Measurements from ENCODE around the gene PSKH1. TPM values are rescaled to one million over a fixed set of nuclear protein-coding genes. Genes with fewer than 3 reads are reported as not detected.
"Not testable (repeated sequence)": the region's sequence is repeated elsewhere in the genome, so short reads cannot be mapped to it uniquely, and the experiment has no call there.

The PSKH1 gene
- polyA plus RNA-seq, 3 donors = 38.0 to 42.6 (median 41.5) TPM

GRCh38 chr16:67954421-67955196, 61.6 kb downstream of the PSKH1 start:
- DNase-seq = no peak

GRCh38 chr16:67957622-67958021, 64.6 kb downstream of the PSKH1 start:
- no peak for DNase-seq

GRCh38 chr16:67959536-67960329, 66.7 kb downstream of the PSKH1 start:
- no peak for DNase-seq

GRCh38 chr16:67961551-67961957, 68.5 kb downstream of the PSKH1 start:
- DNase-seq = no peak

- DNase-seq = no peak
Observed at GRCh38 chr16:67962135-67962534, 69.1 kb downstream of the PSKH1 start.

- no peak for DNase-seq
Observed at GRCh38 chr16:67963292-67963661, 70.2 kb downstream of the PSKH1 start.

- peak; percentile 17 for DNase-seq
Observed at GRCh38 chr16:67963662-67964321, 70.7 kb downstream of the PSKH1 start.

GRCh38 chr16:67964477-67965131, 71.5 kb downstream of the PSKH1 start:
- DNase-seq = no peak

- DNase-seq = no peak
Observed at GRCh38 chr16:67965668-67966548, 72.9 kb downstream of the PSKH1 start.

- no peak for DNase-seq
Observed at GRCh38 chr16:67966549-67967182, 73.6 kb downstream of the PSKH1 start.

GRCh38 chr16:67967183-67967957, 74.3 kb downstream of the PSKH1 start:
- peak; percentile 23 for DNase-seq

GRCh38 chr16:67967958-67968399, 74.9 kb downstream of the PSKH1 start:
- peak; percentile 23 for DNase-seq

- peak; percentile 91 for DNase-seq
Observed at GRCh38 chr16:67968400-67969253, 75.6 kb downstream of the PSKH1 start, which contains the start of gene SLC12A4. Gene SLC12A4 (minus strand): TSS chr16:67968637. CDS start chr16:67968553, 84 bp downstream.

GRCh38 chr16:67969254-67970039, 76.4 kb downstream of the PSKH1 start:
- no peak for DNase-seq

- no peak for DNase-seq
Observed at GRCh38 chr16:67971111-67971510, 78.1 kb downstream of the PSKH1 start.

- not testable (repeated sequence) for DNase-seq
Observed at GRCh38 chr16:67972285-67972684, 79.2 kb downstream of the PSKH1 start.

- no peak for DNase-seq
Observed at GRCh38 chr16:67975321-67976105, 82.5 kb downstream of the PSKH1 start.
